GM12864 (cell line): ENCODE data around the gene E2F3.

Source experiments
- DNase-seq: peaks from one replicate; pipeline ENCODE4 v3.0.0-alpha.2; 2011; ENCODE audit warnings: low read depth
- H3K4me3 ChIP-seq: 2 replicates; pipeline ENCODE4 v1.5.1; 2011; ENCODE audit warnings: mild to moderate bottlenecking, low read depth, low read length, control low read depth
- CTCF ChIP-seq: IDR thresholded peaks from 2 replicates; pipeline ENCODE4 v1.5.1; 2011; ENCODE audit warnings: low read depth, mild to moderate bottlenecking, moderate library complexity, low read length, control low read depth, inconsistent platforms; ENCODE audit errors: missing control alignments

E2F3 gene

GRCh38 chr6:20448828-20449227 is 47.1 kb downstream of the E2F3 start:
- no peak for TF ChIP-seq CTCF
- no peak for DNase-seq

GRCh38 chr6:20454204-20454824 is 52.6 kb downstream of the E2F3 start:
- H3K4me3 ChIP-seq: no peak overlapping the region
- no peak for TF ChIP-seq CTCF
- no peak for DNase-seq

More at GRCh38 chr6:20448828-20449227, 47.1 kb downstream of the E2F3 start:
- no peak overlapping the region for H3K4me3 ChIP-seq

GRCh38 chr6:20455251-20455940 is 53.7 kb downstream of the E2F3 start:
- no peak overlapping the region for H3K4me3 ChIP-seq
- DNase-seq: no peak

GRCh38 chr6:20458027-20458894 is 56.6 kb downstream of the E2F3 start:
- H3K4me3 ChIP-seq: no peak overlapping the region
- DNase-seq: no peak
- no peak for TF ChIP-seq CTCF

More at GRCh38 chr6:20455251-20455940, 53.7 kb downstream of the E2F3 start:
- no peak for TF ChIP-seq CTCF

- no peak for TF ChIP-seq CTCF
- H3K4me3 ChIP-seq: no peak overlapping the region
- no peak for DNase-seq
These were observed 58.0 kb downstream of the E2F3 start for GRCh38 chr6:20459682-20460081.

- no peak for TF ChIP-seq CTCF
These were observed 59.9 kb downstream of the E2F3 start for GRCh38 chr6:20461576-20461975.

More at GRCh38 chr6:20461576-20461975, 59.9 kb downstream of the E2F3 start:
- H3K4me3 ChIP-seq: no peak overlapping the region
- DNase-seq: no peak
